Omental fat pad (tissue), 4 donors: ENCODE results near the gene TAF5. TPM values are rescaled to one million over a fixed set of nuclear protein-coding genes. Genes with fewer than 3 reads are reported as not detected.
"Not testable (repeated sequence)": the region's sequence is repeated elsewhere in the genome, so short reads cannot be mapped to it uniquely, and the experiment has no call there.

Experiments used
- ATAC-seq: fragments of 150-250 bp; one replicate; pipeline ENCODE4 v1.9.1; 2016; ENCODE audit warnings: mild to moderate bottlenecking, moderate library complexity; ENCODE audit not compliant: low FRiP score
- DNase-seq: peaks from one replicate; pipeline ENCODE4 v3.0.0-alpha.2; 2019; ENCODE audit warnings: low spot score
- CTCF ChIP-seq, 3 donors: fragments of 450-650 bp; IDR thresholded peaks; one replicate each; pipeline ENCODE4 v1.5.1; 2016 to 2017; ENCODE audit warnings: antibody characterized with exemption in 3 of 3, mild to moderate bottlenecking in 3 of 3, moderate library complexity in 2 of 3
- total RNA-seq, 4 donors: library from RNA; depleted of rRNA; stranded (reverse); fragments of >200 nt; gene quantifications; one replicate each; pipeline ENCODE4 v1.1.0, GENCODE V29; 2016

TAF5 gene
- total RNA-seq, 4 donors from 2014 or later = 3.2 to 5.5 (median 4.6) TPM

DNA sequence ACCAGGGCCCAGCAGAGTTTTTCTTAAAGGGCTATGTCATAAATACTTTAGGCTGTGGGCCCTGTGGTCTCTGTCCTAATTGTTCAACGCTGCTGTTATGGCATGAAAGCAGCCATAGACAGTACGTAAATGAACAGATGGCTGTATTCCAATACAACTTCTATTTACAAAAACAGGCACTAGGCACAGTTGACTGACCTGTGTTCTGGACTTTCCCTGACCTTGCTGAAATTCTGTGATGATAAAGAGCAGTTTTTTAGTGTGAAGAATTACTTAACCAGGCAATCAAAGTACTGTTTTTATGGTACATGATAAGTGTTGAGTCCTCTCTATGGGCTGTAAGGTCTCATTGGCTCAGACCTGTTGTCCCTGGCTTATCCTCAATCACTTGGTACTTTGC, 45.8 kb downstream of the TAF5 start:
- no peak for DNase-seq
- no peak for TF ChIP-seq CTCF (IDR thresholded peaks at IDR 0.05)
- ATAC-seq = no peak

DNA sequence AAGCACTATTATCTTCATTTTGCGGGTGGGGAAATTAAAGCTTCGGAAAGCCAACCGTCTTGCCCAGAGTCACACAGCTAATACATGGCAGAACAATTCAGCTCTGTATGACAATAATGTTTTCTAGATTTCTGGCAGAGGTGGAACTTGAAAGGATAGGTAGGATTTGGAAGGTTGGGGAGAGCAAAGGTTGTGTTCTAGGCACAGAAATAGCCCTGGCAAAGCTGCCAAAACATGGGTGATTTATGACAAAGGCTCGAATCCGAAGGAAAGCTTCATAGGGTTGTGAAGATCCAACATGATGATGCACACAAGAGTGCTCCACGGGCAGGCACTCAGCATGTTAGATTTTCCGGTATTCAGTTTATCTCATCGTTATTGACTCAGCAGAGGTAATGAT, 47.8 kb downstream of the TAF5 start:
- TF ChIP-seq CTCF (IDR thresholded peaks at IDR 0.05) = no peak
- no peak for DNase-seq
- ATAC-seq = no peak

- no peak for ATAC-seq
- peak; percentile 78 for DNase-seq
- no peak for TF ChIP-seq CTCF (IDR thresholded peaks at IDR 0.05)
Observed at GRCh38 chr10:103416436-103417147, 48.8 kb downstream of the TAF5 start.

DNA sequence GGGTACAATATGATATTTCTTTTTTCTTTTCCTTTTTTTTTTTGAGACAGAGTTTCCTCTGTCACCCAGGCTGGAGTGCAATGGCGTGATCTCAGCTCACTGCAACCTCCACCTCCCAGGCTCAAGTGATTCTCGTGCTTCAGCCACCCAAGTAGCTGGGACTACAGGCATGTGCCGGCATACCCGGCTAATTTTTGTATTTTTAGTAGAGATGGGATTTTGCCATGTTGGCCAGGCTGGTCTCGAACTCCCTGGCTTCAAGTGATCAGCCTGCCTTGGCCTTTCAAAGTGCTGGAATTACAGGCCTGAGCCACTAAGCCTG, 49.3 kb downstream of the TAF5 start:
- not testable (repeated sequence) for DNase-seq, ATAC-seq

- ATAC-seq (no peak), DNase-seq (no peak)
- TF ChIP-seq CTCF (IDR thresholded peaks at IDR 0.05) = no peak
Observed at GRCh38 chr10:103417601-103418000, 49.8 kb downstream of the TAF5 start.

DNA sequence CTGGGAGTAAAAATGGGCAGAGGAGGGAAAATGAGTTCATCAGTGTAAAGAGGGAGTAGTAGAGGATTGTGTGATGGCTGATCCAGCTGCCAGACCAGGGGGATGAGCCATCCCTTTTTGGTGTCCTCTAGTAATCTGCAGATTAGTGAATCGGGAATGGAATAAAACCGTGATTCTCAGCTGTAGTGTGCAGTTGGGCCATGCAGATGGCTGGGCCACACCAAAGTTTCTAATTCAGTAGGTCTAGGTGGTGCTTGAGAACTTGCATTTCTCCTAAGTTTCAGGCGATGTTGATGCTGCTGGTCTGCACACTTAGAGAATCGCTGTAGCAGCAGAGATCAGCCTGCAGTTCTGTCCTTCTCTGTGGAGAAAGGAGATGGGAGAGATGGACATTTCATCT, 51.3 kb downstream of the TAF5 start:
- ATAC-seq (no peak), DNase-seq (no peak)
- no peak for TF ChIP-seq CTCF (IDR thresholded peaks at IDR 0.05)

- no peak for TF ChIP-seq CTCF (IDR thresholded peaks at IDR 0.05)
- DNase-seq (no peak), ATAC-seq (no peak)
Observed at GRCh38 chr10:103423748-103424147, 56.0 kb downstream of the TAF5 start.
